B cell (primary cell): Measurements from ENCODE around the gene DACH1. TPM values are rescaled to one million over a fixed set of nuclear protein-coding genes. Genes with fewer than 3 reads are reported as not detected.

ENCODE experiments used
- ATAC-seq: fragments of 200-7000 bp; cut with Tn5 transposase; one replicate; pipeline ENCODE4 v1.10.0; 2021; ENCODE audit warnings: low read depth, mild to moderate bottlenecking, moderate number of reproducible peaks, moderate library complexity
- CTCF ChIA-PET: fragments of 350-600 bp; sonication (Branson Sonifier 250); formaldehyde crosslinking; loops from one replicate; lab custom pipeline; 2021; ENCODE audit warnings: antibody characterized with exemption, inconsistent platforms; lab: Charles Lee
- POLR2A ChIA-PET: fragments of 350-600 bp; sonication (Branson Sonifier 250); formaldehyde crosslinking; loops from one replicate; lab custom pipeline; 2021; ENCODE audit warnings: antibody characterized with exemption; lab: Charles Lee
- DNase-seq: peaks from one replicate; pipeline ENCODE4 v3.0.0; 2013
- H2AFZ ChIP-seq: 2 replicates; pipeline ENCODE4 v1.6.1; 2012; ENCODE audit warnings: mild to moderate bottlenecking, low read depth, low read length; ENCODE audit not compliant: insufficient read depth, poor library complexity, severe bottlenecking
- H3K27ac ChIP-seq, 2 donors: 1 replicate in 1 of 2; 2 replicates in 1 of 2; pipeline ENCODE4 v1.5.1; 2012 to 2013; ENCODE audit warnings: low read length in 2 of 2, mild to moderate bottlenecking in 2 of 2, moderate library complexity in 1 of 2
- H3K27me3 ChIP-seq, 4 experiments: fragments of 200-600 bp in 1 of 4; sonication (generic) in 1 of 4; replicated peaks in 1 of 4; 1 replicate in 2 of 4; 2 replicates in 2 of 4; pipeline versions ENCODE4 v1.6.1 to v1.7.0; 2013 to 2016; ENCODE audit warnings: low read length in 3 of 4, mild to moderate bottlenecking in 2 of 4, mixed read lengths in 1 of 4, moderate library complexity in 1 of 4; ENCODE audit not compliant: insufficient read depth in 4 of 4, control insufficient read depth in 3 of 4; ENCODE audit errors: control extremely low read depth in 1 of 4
- H3K36me3 ChIP-seq, 2 experiments: replicated peaks in 1 of 2; 1 replicate in 1 of 2; 2 replicates in 1 of 2; pipeline versions ENCODE4 v1.6.1 to v1.7.1; 2013; ENCODE audit warnings: low read length in 1 of 2; ENCODE audit not compliant: insufficient read depth in 2 of 2, control insufficient read depth in 1 of 2; ENCODE audit errors: control extremely low read depth in 1 of 2, extremely low read depth in 1 of 2
- H3K4me1 ChIP-seq, 2 donors: fragments of 200-600 bp in 1 of 2; sonication (generic) in 1 of 2; 1 replicate in 1 of 2; 2 replicates in 1 of 2; pipeline versions ENCODE4 v1.5.1 to v1.6.1; 2013 to 2017; ENCODE audit warnings: low read length in 2 of 2; ENCODE audit not compliant: control insufficient read depth in 2 of 2, insufficient read depth in 2 of 2
- H3K4me2 ChIP-seq: replicated peaks from 2 replicates; pipeline ENCODE3; 2012; ENCODE audit warnings: mild to moderate bottlenecking, low read depth, low read length; ENCODE audit not compliant: poor library complexity, severe bottlenecking
- H3K4me3 ChIP-seq, 5 experiments: fragments of 200-600 bp in 1 of 5; sonication (generic) in 1 of 5; 1 replicate in 3 of 5; 2 replicates in 2 of 5; pipeline versions ENCODE4 v1.5.1 to v1.7.0; 2011 to 2016; ENCODE audit warnings: low read length in 4 of 5, mild to moderate bottlenecking in 4 of 5, low read depth in 2 of 5, control low read depth in 1 of 5, moderate library complexity in 1 of 5; ENCODE audit not compliant: insufficient read depth in 1 of 5; ENCODE audit errors: control extremely low read depth in 1 of 5, extremely low read depth in 1 of 5
- H3K79me2 ChIP-seq: fragments of 200-600 bp; sonication (generic); one replicate; pipeline ENCODE4 v1.6.0; 2016; ENCODE audit warnings: low read length; ENCODE audit not compliant: control insufficient read depth, insufficient read depth
- H3K9ac ChIP-seq: fragments of 200-600 bp; sonication (generic); 2 replicates; pipeline ENCODE4 v1.6.1; 2017; ENCODE audit warnings: mild to moderate bottlenecking, low read length, moderate library complexity
- H3K9me3 ChIP-seq, 3 donors: one replicate each; pipeline versions ENCODE4 v1.6.1 to v1.7.1; 2013; ENCODE audit warnings: low read length in 2 of 3; ENCODE audit not compliant: control insufficient read depth in 2 of 3, insufficient read depth in 1 of 3; ENCODE audit errors: control extremely low read depth in 1 of 3
- H4K20me1 ChIP-seq: 2 replicates; pipeline ENCODE4 v1.6.0; 2012; ENCODE audit warnings: mild to moderate bottlenecking, low read length; ENCODE audit not compliant: insufficient read depth, control insufficient read depth, poor library complexity, severe bottlenecking
- H3K27ac Mint-ChIP-seq: one replicate; pipeline ENCODE4 v1.8.0; 2021; ENCODE audit warnings: mixed read lengths
- H3K27me3 Mint-ChIP-seq: one replicate; pipeline ENCODE4 v1.8.0; 2021; ENCODE audit warnings: mixed read lengths
- H3K4me1 Mint-ChIP-seq: one replicate; pipeline ENCODE4 v1.8.0; 2021; ENCODE audit warnings: mixed read lengths
- H3K4me3 Mint-ChIP-seq: one replicate; pipeline ENCODE4 v1.8.0; 2021; ENCODE audit warnings: mixed read lengths
- H3K9me3 Mint-ChIP-seq: one replicate; pipeline ENCODE4 v1.8.0; 2022; ENCODE audit warnings: mixed read lengths; ENCODE audit not compliant: insufficient read depth
- EZH2 ChIP-seq: IDR thresholded peaks from 2 replicates; pipeline ENCODE4 v1.6.1; 2012; ENCODE audit warnings: borderline replicate concordance, low read depth, mild to moderate bottlenecking, moderate library complexity, low read length; ENCODE audit not compliant: insufficient read depth, poor library complexity, severe bottlenecking
- WGBS: methylation state at CpG from one replicate; pipeline ENCODE4 v1.1.5; 2013; ENCODE audit warnings: missing lambda C conversion rate; ENCODE audit not compliant: insufficient coverage; 5-methylcytosine and 5-hydroxymethylcytosine counted together
- intact Hi-C: fragments of 100-400 bp; cut with micrococcal nuclease; formaldehyde crosslinking; loops from one replicate; pipeline ENCODE4 v1.10.0; 2022
- polyA plus RNA-seq: library from polyadenylated mRNA; depleted of rRNA; stranded (reverse); fragments of >200 nt; gene quantifications from 2 replicates; pipeline ENCODE4 v1.2.3, GENCODE V29; 2012
- total RNA-seq, 2 donors: library from RNA; stranded (reverse); fragments of 120-200 nt in 1 of 2; gene quantifications; 1 replicate in 1 of 2; 2 replicates in 1 of 2; pipeline versions ENCODE4 v1.2.3 to v1.2.4, GENCODE V29; 2013 to 2022
- TF ChIP-seq, protein P1 (sequence below): fragments of 200-600 bp; IDR thresholded peaks from one replicate; pipeline ENCODE4 v1.8.0; 2022; ENCODE audit warnings: antibody characterized with exemption, mild to moderate bottlenecking

The DACH1 gene
- total and polyA plus RNA-seq, 2 donors (not counting 1 experiment from before 2014, with no cell fraction given): not detected

DNA sequence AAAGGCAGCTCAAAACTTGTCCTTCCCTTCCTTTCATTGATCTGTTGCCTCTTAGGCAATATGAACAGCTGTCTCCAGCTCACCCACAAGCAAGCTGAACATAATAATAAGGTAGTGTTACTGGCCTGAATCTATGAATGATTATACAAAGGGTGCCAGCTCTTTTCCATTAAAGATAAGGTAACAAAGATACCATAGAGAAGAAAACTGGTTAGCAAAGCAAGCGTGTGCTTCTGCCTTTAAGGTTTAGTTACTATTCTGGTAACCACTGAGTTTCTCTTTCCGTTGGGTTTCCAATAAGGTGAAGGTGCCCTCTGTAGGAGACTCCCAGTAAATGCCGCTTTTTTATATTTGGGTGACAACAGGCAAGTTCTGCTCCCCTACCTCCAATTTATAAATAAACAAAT lies 12.1 kb upstream of the DACH1 start:
- Histone ChIP-seq H3K27ac (no peak overlapping the region), H3K27me3 (no peaks in the 10 kb centered on the region), H3K4me1 (no peaks in the 10 kb centered on the region), H2AFZ (no peak overlapping the region), H4K20me1 (no peaks in the 10 kb centered on the region), H3K9ac (no peak overlapping the region), H3K4me3 (no peak overlapping the region), H3K9me3 (no peaks in the 10 kb centered on the region), H3K4me2 (no peak overlapping the region), H3K79me2 (no peaks in the 10 kb centered on the region), H3K36me3 (no peaks in the 10 kb centered on the region)
- no peak for ATAC-seq
- no peaks in the 10 kb centered on the region for H3K27me3 Mint-ChIP-seq
- no peak overlapping the region for H3K27ac Mint-ChIP-seq
- intact Hi-C loops: no loop called here
- no peaks in the 10 kb centered on the region for H3K4me1 Mint-ChIP-seq
- H3K9me3 Mint-ChIP-seq: peaks cover 3% of the 10 kb centered on the region
- WGBS: no CpG with 5 or more reads among the region's 3 CpGs
- no peak overlapping the region for H3K4me3 Mint-ChIP-seq
- CTCF ChIA-PET: interaction anchor here (1.3 kb wide), 1 partner anchor 592 kb away, joined by 4 read pairs; no protein-coding TSS in a partner anchor
- TF ChIP-seq, protein P1, sequence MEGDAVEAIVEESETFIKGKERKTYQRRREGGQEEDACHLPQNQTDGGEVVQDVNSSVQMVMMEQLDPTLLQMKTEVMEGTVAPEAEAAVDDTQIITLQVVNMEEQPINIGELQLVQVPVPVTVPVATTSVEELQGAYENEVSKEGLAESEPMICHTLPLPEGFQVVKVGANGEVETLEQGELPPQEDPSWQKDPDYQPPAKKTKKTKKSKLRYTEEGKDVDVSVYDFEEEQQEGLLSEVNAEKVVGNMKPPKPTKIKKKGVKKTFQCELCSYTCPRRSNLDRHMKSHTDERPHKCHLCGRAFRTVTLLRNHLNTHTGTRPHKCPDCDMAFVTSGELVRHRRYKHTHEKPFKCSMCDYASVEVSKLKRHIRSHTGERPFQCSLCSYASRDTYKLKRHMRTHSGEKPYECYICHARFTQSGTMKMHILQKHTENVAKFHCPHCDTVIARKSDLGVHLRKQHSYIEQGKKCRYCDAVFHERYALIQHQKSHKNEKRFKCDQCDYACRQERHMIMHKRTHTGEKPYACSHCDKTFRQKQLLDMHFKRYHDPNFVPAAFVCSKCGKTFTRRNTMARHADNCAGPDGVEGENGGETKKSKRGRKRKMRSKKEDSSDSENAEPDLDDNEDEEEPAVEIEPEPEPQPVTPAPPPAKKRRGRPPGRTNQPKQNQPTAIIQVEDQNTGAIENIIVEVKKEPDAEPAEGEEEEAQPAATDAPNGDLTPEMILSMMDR: no peak
- TF ChIP-seq EZH2: no peak
- POLR2A ChIA-PET: no interaction called here
- peak; percentile 3 for DNase-seq

DNA sequence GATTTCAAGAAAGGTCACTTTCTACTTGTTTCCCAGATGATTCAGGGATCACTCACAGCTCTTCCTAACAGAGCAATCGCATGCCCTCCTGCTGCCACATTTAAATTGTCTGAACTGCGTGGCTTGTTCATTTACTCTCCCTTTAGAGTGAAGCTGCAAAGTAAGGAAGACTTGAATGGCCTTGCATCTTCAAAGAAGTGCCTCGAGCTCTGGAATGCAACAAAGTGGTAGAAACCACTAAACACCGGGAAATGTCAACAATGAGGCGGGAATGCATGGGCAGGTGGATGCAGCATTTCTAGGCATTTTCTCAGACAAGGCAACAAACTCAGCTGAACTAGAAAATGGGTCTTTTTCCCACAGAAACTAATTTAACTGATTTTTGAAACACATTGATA lies 10.3 kb upstream of the DACH1 start:
- H3K9me3 ChIP-seq: no peaks in the 10 kb centered on the region
- Mint-ChIP-seq H3K27me3 (no peaks in the 10 kb centered on the region), H3K4me1 (no peaks in the 10 kb centered on the region), H3K9me3 (no peaks in the 10 kb centered on the region), H3K27ac (no peak overlapping the region), H3K4me3 (no peak overlapping the region)
- no peak overlapping the region for H3K27ac ChIP-seq
- no peak overlapping the region for H3K4me3 ChIP-seq
- TF ChIP-seq, protein P1: no peak
- no peak for TF ChIP-seq EZH2
- CTCF ChIA-PET: no interaction called here
- no peaks in the 10 kb centered on the region for H3K4me1 ChIP-seq
- no peak overlapping the region for H3K9ac ChIP-seq
- DNase-seq: no peak
- no peaks in the 10 kb centered on the region for H3K27me3 ChIP-seq
- intact Hi-C loops: no loop called here
- ATAC-seq: no peak
- 93% methylated on average over 4 of the region's 5 CpGs for WGBS
- no peak overlapping the region for H3K4me2 ChIP-seq
- no peaks in the 10 kb centered on the region for H4K20me1 ChIP-seq
- H3K36me3 ChIP-seq: no peaks in the 10 kb centered on the region
- POLR2A ChIA-PET: no interaction called here
- no peak overlapping the region for H2AFZ ChIP-seq
- H3K79me2 ChIP-seq: no peaks in the 10 kb centered on the region
